ENCODE results near the gene HLA-E. TPM values are rescaled to one million over a fixed set of nuclear protein-coding genes. Genes with fewer than 3 reads are reported as not detected.
A peak's percentile ranks its signal among the peaks of the same experiment; 100 is the strongest.

The HLA-E gene
- total and polyA plus RNA-seq, 10 of the 15 experiments (the other 5 are each of a cell fraction or from before 2014, with no cell fraction given), result 35.1 to 483 (median 267) TPM

DNA sequence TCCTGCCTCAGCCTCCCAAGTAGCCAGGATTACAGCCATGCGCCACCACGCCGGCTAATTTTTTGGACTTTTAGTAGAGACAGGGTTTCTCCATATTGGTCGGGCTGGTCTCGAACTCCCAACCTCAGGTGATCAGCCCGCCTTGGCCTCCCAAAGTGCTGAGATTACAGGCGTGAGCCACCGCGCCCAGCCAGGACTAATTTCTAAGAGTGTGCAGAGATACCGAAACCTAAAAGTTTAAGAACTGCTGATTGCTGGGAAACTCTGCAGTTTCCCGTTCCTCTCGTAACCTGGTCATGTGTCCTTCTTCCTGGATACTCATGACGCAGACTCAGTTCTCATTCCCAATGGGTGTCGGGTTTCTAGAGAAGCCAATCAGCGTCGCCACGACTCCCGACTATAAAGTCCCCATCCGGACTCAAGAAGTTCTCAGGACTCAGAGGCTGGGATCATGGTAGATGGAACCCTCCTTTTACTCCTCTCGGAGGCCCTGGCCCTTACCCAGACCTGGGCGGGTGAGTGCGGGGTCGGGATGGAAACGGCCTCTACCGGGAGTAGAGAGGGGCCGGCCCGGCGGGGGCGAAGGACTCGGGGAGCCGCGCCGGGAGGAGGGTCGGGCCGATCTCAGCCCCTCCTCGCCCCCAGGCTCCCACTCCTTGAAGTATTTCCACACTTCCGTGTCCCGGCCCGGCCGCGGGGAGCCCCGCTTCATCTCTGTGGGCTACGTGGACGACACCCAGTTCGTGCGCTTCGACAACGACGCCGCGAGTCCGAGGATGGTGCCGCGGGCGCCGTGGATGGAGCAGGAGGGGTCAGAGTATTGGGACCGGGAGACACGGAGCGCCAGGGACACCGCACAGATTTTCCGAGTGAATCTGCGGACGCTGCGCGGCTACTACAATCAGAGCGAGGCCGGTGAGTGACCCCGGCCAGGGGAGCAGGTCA lies at the start of gene HLA-E (continued):
- TF ChIP-seq, protein P1, sequence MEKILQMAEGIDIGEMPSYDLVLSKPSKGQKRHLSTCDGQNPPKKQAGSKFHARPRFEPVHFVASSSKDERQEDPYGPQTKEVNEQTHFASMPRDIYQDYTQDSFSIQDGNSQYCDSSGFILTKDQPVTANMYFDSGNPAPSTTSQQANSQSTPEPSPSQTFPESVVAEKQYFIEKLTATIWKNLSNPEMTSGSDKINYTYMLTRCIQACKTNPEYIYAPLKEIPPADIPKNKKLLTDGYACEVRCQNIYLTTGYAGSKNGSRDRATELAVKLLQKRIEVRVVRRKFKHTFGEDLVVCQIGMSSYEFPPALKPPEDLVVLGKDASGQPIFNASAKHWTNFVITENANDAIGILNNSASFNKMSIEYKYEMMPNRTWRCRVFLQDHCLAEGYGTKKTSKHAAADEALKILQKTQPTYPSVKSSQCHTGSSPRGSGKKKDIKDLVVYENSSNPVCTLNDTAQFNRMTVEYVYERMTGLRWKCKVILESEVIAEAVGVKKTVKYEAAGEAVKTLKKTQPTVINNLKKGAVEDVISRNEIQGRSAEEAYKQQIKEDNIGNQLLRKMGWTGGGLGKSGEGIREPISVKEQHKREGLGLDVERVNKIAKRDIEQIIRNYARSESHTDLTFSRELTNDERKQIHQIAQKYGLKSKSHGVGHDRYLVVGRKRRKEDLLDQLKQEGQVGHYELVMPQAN (conservative IDR thresholded peaks at IDR 0.05), result peak; percentile 85
- TF ChIP-seq LARP7 (IDR thresholded peaks at IDR 0.05) (peak; percentile 88), CREB1 (IDR thresholded peaks at IDR 0.05; ENCODE audit: low read depth) (peak; percentile 97), SMAD1 (IDR thresholded peaks at IDR 0.05; ENCODE audit: low read depth, partially characterized antibody) (peak; percentile 93), DPF2 (IDR thresholded peaks at IDR 0.05) (peak; percentile 60), IRF4 (IDR thresholded peaks at IDR 0.05; ENCODE audit: low read depth, low read length) (0 out of 2 replicates have a peak, but pooled peaks have one; percentile 34), TCF12 (IDR thresholded peaks at IDR 0.05; ENCODE audit: low read depth, low read length) (no peak), CEBPB (IDR thresholded peaks at IDR 0.05; ENCODE audit: borderline replicate concordance in 1 of 2, low read depth in 2 of 2, low read length in 2 of 2) (peak in 1 of 2 experiments; percentile 88; a peak in 1 of 4 replicates), RB1 (IDR thresholded peaks at IDR 0.05; ENCODE audit: borderline replicate concordance) (peak; percentile 41; the same call in 1 of the 2 replicates), RUNX3 (IDR thresholded peaks at IDR 0.05; ENCODE audit: low read length) (peak; percentile 21; the same call in 1 of the 2 replicates), MXI1 (IDR thresholded peaks at IDR 0.05; ENCODE audit: low read depth, low read length) (no peak; the same call in 1 of the 2 replicates), CBX3 (IDR thresholded peaks at IDR 0.05; ENCODE audit: borderline replicate concordance, low read depth) (no peak), BHLHE40 (IDR thresholded peaks at IDR 0.05; ENCODE audit: borderline replicate concordance in 1 of 2, low read depth in 2 of 2, low read length in 1 of 2) (peak; percentile 70 to 87; a peak in 3 of 4 replicates)
- TF ChIP-seq, protein P2, sequence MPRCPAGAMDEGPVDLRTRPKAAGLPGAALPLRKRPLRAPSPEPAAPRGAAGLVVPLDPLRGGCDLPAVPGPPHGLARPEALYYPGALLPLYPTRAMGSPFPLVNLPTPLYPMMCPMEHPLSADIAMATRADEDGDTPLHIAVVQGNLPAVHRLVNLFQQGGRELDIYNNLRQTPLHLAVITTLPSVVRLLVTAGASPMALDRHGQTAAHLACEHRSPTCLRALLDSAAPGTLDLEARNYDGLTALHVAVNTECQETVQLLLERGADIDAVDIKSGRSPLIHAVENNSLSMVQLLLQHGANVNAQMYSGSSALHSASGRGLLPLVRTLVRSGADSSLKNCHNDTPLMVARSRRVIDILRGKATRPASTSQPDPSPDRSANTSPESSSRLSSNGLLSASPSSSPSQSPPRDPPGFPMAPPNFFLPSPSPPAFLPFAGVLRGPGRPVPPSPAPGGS (IDR thresholded peaks at IDR 0.05; ENCODE audit: borderline replicate concordance, insufficient read depth, low read depth, low read length, poor library complexity, severe bottlenecking), result peak; percentile 8
- TF ChIP-seq, protein P3, sequence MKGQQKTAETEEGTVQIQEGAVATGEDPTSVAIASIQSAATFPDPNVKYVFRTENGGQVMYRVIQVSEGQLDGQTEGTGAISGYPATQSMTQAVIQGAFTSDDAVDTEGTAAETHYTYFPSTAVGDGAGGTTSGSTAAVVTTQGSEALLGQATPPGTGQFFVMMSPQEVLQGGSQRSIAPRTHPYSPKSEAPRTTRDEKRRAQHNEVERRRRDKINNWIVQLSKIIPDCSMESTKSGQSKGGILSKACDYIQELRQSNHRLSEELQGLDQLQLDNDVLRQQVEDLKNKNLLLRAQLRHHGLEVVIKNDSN (IDR thresholded peaks at IDR 0.05; ENCODE audit: borderline replicate concordance, extremely low read length, insufficient read depth, low read depth, low read length), result peak; percentile 21
- TF ChIP-seq, protein P4, sequence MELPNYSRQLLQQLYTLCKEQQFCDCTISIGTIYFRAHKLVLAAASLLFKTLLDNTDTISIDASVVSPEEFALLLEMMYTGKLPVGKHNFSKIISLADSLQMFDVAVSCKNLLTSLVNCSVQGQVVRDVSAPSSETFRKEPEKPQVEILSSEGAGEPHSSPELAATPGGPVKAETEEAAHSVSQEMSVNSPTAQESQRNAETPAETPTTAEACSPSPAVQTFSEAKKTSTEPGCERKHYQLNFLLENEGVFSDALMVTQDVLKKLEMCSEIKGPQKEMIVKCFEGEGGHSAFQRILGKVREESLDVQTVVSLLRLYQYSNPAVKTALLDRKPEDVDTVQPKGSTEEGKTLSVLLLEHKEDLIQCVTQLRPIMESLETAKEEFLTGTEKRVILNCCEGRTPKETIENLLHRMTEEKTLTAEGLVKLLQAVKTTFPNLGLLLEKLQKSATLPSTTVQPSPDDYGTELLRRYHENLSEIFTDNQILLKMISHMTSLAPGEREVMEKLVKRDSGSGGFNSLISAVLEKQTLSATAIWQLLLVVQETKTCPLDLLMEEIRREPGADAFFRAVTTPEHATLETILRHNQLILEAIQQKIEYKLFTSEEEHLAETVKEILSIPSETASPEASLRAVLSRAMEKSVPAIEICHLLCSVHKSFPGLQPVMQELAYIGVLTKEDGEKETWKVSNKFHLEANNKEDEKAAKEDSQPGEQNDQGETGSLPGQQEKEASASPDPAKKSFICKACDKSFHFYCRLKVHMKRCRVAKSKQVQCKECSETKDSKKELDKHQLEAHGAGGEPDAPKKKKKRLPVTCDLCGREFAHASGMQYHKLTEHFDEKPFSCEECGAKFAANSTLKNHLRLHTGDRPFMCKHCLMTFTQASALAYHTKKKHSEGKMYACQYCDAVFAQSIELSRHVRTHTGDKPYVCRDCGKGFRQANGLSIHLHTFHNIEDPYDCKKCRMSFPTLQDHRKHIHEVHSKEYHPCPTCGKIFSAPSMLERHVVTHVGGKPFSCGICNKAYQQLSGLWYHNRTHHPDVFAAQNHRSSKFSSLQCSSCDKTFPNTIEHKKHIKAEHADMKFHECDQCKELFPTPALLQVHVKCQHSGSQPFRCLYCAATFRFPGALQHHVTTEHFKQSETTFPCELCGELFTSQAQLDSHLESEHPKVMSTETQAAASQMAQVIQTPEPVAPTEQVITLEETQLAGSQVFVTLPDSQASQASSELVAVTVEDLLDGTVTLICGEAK (IDR thresholded peaks at IDR 0.05; ENCODE audit: borderline replicate concordance), result peak; percentile 50; the same call in 1 of the 2 replicates

Data from GM12878 (cell line).